ENCODE data around the gene DRGX.

The DRGX gene

DNA sequence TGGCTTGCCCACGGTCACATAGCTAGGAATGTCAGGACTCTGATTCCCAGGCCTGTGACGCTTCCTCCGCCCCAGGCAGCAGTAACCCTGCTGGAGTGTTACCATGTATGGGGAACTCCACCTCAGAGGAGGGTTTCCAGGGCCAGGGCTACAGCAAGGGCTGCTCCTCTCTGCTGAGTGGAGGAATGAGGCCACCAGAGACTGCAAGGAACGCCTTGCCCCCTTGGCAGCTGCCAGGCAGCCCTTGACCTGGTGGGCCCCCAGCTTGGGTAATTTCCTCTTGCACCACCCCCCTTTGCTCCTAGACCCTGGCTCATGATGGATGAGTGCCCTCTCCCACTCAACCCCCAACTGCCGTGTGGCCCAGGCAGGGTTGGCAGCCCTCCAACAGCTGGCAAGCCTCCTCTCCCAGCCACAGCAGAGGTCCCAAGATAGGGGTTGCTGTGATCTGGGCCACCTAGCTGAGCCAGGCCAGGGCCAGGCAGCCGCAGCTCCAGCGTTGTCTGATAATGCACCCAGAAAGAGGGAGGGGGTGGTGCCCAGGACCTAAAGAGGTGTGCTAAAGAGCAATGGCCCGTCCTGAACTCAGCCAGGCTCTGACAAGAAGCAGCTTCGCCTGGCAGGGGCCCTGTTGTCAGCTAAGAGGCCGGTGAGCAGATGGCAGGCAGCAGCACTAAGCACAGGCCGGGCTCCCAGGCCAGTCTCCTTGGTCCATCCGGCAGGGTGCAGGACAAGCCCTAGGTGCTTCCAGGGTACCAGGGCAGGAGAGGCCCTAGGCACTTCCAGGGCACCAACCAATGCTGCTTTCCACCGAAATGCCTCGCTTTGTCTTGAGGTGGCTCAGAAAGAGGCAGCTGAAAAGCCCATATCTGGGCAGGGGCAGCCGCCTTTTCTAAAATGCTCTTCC lies 35.4 kb downstream of the DRGX start:
- no peak for DNase-seq

GRCh38 chr10:49359349-49360270 lies 36.3 kb downstream of the DRGX start:
- no peak for DNase-seq

- no peak for DNase-seq
Measured at GRCh38 chr10:49357910-49358309, 38.0 kb downstream of the DRGX start.

GRCh38 chr10:49356944-49357343 lies 38.9 kb downstream of the DRGX start:
- no peak for DNase-seq

- no peak for DNase-seq
Measured at GRCh38 chr10:49356181-49356580, 39.7 kb downstream of the DRGX start.

DNA sequence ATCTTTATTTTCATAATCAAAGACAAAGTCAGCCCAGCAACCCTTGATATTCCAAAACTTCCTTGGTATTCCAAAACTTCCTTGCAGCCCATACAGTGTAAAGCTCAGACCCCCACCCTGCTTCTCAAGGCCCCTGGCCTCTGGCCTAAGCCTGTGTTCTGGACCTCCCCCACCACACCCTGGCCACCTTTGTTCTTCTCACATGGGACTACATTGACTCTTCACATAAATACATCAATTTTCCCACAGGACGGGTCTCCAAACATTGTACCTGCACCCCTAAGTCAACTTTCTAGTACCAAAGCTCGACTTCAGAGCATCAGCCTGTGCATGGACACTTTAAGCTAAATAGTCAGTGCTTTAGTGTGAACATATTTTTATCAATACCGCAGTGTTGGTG lies 40.7 kb downstream of the DRGX start:
- DNase-seq, result no peak

GRCh38 chr10:49354593-49354992 lies 41.3 kb downstream of the DRGX start:
- no peak for DNase-seq

DNA sequence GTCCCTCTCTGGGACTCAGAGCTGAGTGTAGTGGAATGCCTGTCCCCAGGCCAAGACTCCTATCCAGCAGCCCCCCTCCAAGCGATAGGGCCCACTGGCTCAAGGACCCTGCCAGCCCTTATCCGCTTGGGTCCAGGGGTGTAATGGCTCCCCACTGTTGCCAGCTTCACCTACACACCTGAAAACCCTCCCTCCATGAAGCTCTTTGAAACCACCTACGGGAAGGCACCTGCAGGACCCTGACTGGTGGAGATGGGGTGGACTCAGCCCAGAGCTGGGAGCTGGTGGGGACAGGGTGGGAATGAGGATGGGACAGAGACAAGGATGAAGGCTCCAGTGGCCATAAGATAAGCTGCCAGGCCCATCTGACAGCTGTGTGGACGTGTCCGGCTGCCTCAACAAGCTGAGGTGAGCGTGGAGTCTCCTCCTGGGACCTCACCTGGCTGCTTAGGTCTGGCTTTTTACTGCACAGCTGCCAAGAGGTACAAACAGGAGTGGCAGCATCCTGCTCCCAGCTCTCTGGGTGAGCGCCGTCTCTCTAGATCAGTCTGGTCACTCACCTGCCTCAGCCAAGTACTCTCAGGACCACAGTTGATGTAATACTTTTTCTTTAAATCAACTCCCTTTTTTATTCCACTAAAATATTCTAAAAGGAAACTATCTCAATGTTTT lies 41.9 kb downstream of the DRGX start:
- no peak for DNase-seq

DNA sequence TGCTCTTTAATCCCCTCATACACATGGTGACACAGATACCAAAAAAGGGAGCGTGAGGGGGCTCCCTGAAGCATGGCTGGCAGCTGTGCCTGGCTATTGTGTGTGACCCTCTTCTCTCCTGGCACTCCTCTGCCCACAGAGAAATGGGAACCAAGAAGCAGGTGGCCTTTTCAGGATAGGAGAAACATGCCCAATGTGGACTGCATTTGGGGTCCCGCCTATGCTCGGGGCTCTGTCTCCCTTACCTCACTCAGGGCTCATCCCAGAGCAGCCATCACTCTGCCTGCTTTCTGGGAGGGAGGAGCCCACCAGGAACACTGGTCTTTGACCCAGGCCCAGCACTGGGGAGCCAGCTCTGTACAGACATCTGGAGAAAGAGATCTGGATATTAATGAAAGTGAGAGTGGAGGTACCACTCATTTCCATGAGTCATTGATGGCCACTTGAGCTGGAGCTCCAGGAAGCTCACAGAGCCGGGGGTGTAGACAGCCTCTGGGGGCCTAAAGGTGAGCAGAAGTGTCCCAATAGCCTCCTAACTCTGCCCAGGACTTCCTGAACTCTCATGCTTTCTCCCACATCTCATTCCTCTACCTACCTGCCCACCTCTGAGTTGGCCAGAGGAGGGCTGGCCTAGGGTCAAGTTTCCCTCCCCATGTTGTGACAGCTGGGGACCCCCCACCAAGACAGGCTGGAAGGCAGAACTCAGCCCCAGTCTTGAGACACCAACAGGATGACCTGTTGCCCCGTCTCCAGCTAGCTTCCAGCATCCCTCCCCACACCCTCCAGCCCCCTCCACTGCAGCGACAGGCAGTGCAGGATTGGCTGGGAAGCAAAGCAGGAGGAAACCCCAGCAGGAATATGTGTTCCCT lies 42.6 kb downstream of the DRGX start:
- no peak for DNase-seq

DNA sequence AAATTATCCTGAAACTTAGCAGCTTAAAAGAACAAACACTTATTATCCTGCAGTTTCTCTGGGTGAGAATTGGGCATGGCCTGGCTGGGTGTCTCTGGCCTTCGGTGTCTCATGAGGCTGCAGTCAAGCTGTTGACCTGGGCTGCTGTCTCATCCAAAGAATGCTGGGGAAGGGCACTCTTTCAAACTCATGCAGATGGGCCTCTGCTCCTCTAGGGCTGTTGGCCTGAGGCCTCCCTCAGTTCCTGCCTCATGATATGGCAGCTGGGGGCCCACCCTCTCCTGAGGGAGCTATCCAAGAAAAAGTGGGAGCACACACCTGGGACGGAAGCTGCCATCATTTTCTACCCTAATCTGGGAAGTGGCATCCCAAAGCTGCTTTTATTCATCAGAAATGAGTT lies 43.6 kb downstream of the DRGX start:
- no peak for DNase-seq

- no peak for DNase-seq
Measured at GRCh38 chr10:49351669-49352068, 44.2 kb downstream of the DRGX start.

GRCh38 chr10:49350846-49351532 lies 44.9 kb downstream of the DRGX start:
- no peak for DNase-seq

GRCh38 chr10:49350138-49350537 lies 45.8 kb downstream of the DRGX start:
- DNase-seq, result no peak

GRCh38 chr10:49349390-49349789 lies 46.5 kb downstream of the DRGX start:
- DNase-seq, result no peak

DNA sequence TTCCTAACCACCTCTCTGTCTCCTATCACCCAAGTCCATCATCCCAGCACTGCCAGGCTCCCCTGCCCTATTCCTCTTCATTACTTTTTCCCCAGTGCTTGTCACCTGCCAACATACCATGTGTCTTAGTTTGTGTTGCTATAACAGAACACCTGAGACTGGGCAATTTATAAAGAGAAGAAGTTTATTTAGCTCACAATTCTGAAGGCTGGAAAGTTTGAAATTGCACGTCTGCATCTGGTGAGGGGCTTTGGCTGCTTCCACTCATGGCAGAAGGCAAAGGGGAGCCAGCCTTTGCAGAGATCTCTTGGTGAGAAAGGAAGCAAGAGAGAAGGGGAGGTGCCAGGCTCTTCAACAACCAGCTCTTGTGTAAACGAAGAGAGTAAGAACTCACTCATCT lies 47.3 kb downstream of the DRGX start:
- DNase-seq, result no peak

- DNase-seq, result no peak
Measured at GRCh38 chr10:49347827-49348226, 48.1 kb downstream of the DRGX start.

GRCh38 chr10:49347342-49347741 lies 48.5 kb downstream of the DRGX start:
- DNase-seq, result no peak

GRCh38 chr10:49344840-49345239 lies 51.0 kb downstream of the DRGX start:
- DNase-seq, result no peak

GRCh38 chr10:49338604-49339003 lies 57.3 kb downstream of the DRGX start:
- DNase-seq, result no peak

DNA sequence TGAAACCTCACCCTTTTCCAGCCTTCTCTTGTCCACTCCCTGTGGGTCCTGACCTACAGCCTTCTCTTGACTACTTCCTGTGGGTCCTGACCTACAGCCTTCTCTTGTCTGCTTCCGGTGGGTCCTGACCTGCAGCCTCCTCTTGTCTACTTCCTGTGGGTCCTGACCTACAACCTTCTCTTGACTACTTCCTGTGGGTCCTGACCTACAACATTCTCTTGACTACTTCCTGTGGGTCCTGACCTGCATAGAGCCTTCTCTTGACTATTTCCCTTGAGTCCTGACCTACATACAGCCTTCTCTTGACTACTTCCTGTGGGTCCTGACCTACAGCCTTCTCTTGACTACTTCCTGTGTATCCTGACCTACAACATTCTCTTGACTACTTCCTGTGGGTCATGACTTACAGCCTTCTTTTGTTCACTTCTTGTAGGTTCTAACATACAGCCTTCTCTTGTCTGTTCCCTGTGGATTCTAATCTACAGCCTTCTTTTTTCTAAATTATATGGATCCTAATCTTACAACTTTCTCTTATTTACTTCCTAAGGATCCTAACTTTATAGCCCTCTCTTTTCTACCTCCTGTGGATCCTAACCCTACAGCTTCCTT lies 60.4 kb downstream of the DRGX start:
- DNase-seq, result no peak

- DNase-seq, result no peak
Measured at GRCh38 chr10:49334964-49335363, 60.9 kb downstream of the DRGX start.
